Activated T-cell treated with anti-CD3 and anti-CD28 coated beads, Interleukin-2, amount 50 U/mL, for 72 hours (primary cell): ENCODE measurements around the gene SAPCD2. TPM values are rescaled to one million over a fixed set of nuclear protein-coding genes. Genes with fewer than 3 reads are reported as not detected.

Source experiments
- ATAC-seq, 2 donors: fragments of 150-1000 bp; cut with Tn5 transposase; replicated peaks in 1 of 2; 2 replicates each; pipeline ENCODE4 v1.10.0; 2021; ENCODE audit warnings: moderate library complexity in 2 of 2, mild to moderate bottlenecking in 1 of 2
- DNase-seq, 2 donors: peaks; one replicate each; pipeline ENCODE4 v3.0.0; 2021 to 2022; ENCODE audit warnings: mixed read lengths in 1 of 2
- H3K27ac Mint-ChIP-seq: one replicate; pipeline ENCODE4 v1.8.0; 2022; ENCODE audit warnings: mild to moderate bottlenecking, moderate library complexity, mixed read lengths
- H3K27me3 Mint-ChIP-seq: one replicate; pipeline ENCODE4 v1.8.0; 2022; ENCODE audit warnings: low read depth, mixed read lengths
- H3K36me3 Mint-ChIP-seq, 2 donors: one replicate each; pipeline ENCODE4 v1.8.0; 2022; ENCODE audit warnings: mixed read lengths in 2 of 2, mild to moderate bottlenecking in 1 of 2; ENCODE audit not compliant: insufficient read depth in 2 of 2
- H3K4me1 Mint-ChIP-seq: one replicate; pipeline ENCODE4 v1.8.0; 2022; ENCODE audit warnings: low read depth, mixed read lengths
- H3K4me3 Mint-ChIP-seq, 2 donors: one replicate each; pipeline ENCODE4 v1.8.0; 2022; ENCODE audit warnings: mild to moderate bottlenecking in 2 of 2, mixed read lengths in 2 of 2, moderate library complexity in 2 of 2
- H3K9me3 Mint-ChIP-seq, 2 donors: one replicate each; pipeline ENCODE4 v1.8.0; 2022; ENCODE audit warnings: mixed read lengths in 2 of 2
- total RNA-seq, 2 donors: library from RNA; stranded (reverse); gene quantifications; one replicate each; pipeline ENCODE4 v1.2.3, GENCODE V29; 2022

SAPCD2 gene
- total RNA-seq, 2 donors from 2014 or later: 6.6 to 8.4 TPM

GRCh38 chr9:137110911-137111787, 40.8 kb upstream of the SAPCD2 start:
- no peak for DNase-seq
- Mint-ChIP-seq H3K27me3 (no peaks in the 10 kb centered on the region), H3K4me1 (peaks cover 4% of the 10 kb centered on the region), H3K36me3 (peaks cover 0 to 4% of the 10 kb centered on the region in 2 donors), H3K4me3 (peak overlapping the region in 1 of 2 donors; percentile 47), H3K9me3 (no peaks in the 10 kb centered on the region), H3K27ac (no peak overlapping the region)
- no peak for ATAC-seq

GRCh38 chr9:137110147-137110910, 40.0 kb upstream of the SAPCD2 start:
- no peaks in the 10 kb centered on the region for H3K9me3 Mint-ChIP-seq
- DNase-seq (no peak), ATAC-seq (no peak)
- H3K4me1 Mint-ChIP-seq: peaks cover 4% of the 10 kb centered on the region
- H3K27ac Mint-ChIP-seq: no peak overlapping the region
- H3K4me3 Mint-ChIP-seq: peak overlapping the region in 1 of 2 donors; percentile 47
- H3K36me3 Mint-ChIP-seq: peaks cover 0 to 4% of the 10 kb centered on the region in 2 donors
- no peaks in the 10 kb centered on the region for H3K27me3 Mint-ChIP-seq

- DNase-seq: no peak
- no peak for ATAC-seq
- peaks cover 4% of the 10 kb centered on the region for H3K4me1 Mint-ChIP-seq
- H3K9me3 Mint-ChIP-seq: no peaks in the 10 kb centered on the region
- H3K36me3 Mint-ChIP-seq: peaks cover 1 to 5% of the 10 kb centered on the region in 2 donors
- H3K27me3 Mint-ChIP-seq: no peaks in the 10 kb centered on the region
- no peak overlapping the region for H3K4me3 Mint-ChIP-seq
- no peak overlapping the region for H3K27ac Mint-ChIP-seq
These were observed 39.1 kb upstream of the SAPCD2 start for GRCh38 chr9:137109250-137110146.

- no peaks in the 10 kb centered on the region for H3K27me3 Mint-ChIP-seq
- H3K36me3 Mint-ChIP-seq: peaks cover 6 to 13% of the 10 kb centered on the region in 2 donors
- ATAC-seq (no peak), DNase-seq (no peak)
- no peak overlapping the region for H3K4me3 Mint-ChIP-seq
- H3K4me1 Mint-ChIP-seq: peaks cover 4% of the 10 kb centered on the region
- H3K9me3 Mint-ChIP-seq: peaks cover 0 to 2% of the 10 kb centered on the region in 2 donors
- H3K27ac Mint-ChIP-seq: no peak overlapping the region
These were observed 38.4 kb upstream of the SAPCD2 start for GRCh38 chr9:137108608-137109249.

GRCh38 chr9:137107982-137108381, 37.6 kb upstream of the SAPCD2 start:
- no peak overlapping the region for H3K4me3 Mint-ChIP-seq
- DNase-seq (no peak), ATAC-seq (no peak)
- peaks cover 6 to 15% of the 10 kb centered on the region in 2 donors for H3K36me3 Mint-ChIP-seq
- H3K27ac Mint-ChIP-seq: no peak overlapping the region
- no peaks in the 10 kb centered on the region for H3K4me1 Mint-ChIP-seq
- H3K9me3 Mint-ChIP-seq: peaks cover 0 to 2% of the 10 kb centered on the region in 2 donors
- H3K27me3 Mint-ChIP-seq: no peaks in the 10 kb centered on the region

- peaks cover 6 to 13% of the 10 kb centered on the region in 2 donors for H3K36me3 Mint-ChIP-seq
- no peak for ATAC-seq
- no peaks in the 10 kb centered on the region for H3K4me1 Mint-ChIP-seq
- no peak overlapping the region for H3K27ac Mint-ChIP-seq
- peaks cover 0 to 2% of the 10 kb centered on the region in 2 donors for H3K9me3 Mint-ChIP-seq
- no peaks in the 10 kb centered on the region for H3K27me3 Mint-ChIP-seq
- no peak overlapping the region for H3K4me3 Mint-ChIP-seq
- DNase-seq: no peak
These were observed 37.1 kb upstream of the SAPCD2 start for GRCh38 chr9:137107312-137107921.

- H3K36me3 Mint-ChIP-seq: peaks cover 6 to 13% of the 10 kb centered on the region in 2 donors
- ATAC-seq: no peak
- no peak overlapping the region for H3K27ac Mint-ChIP-seq
These were observed 36.4 kb upstream of the SAPCD2 start for GRCh38 chr9:137106662-137107250.

GRCh38 chr9:137105814-137106661, 35.7 kb upstream of the SAPCD2 start:
- DNase-seq: no peak
- Mint-ChIP-seq H3K36me3 (peaks cover 6 to 13% of the 10 kb centered on the region in 2 donors), H3K4me3 (no peak overlapping the region), H3K27me3 (no peaks in the 10 kb centered on the region), H3K27ac (no peak overlapping the region), H3K4me1 (no peaks in the 10 kb centered on the region), H3K9me3 (peaks cover 0 to 2% of the 10 kb centered on the region in 2 donors)
- no peak for ATAC-seq

More at GRCh38 chr9:137106662-137107250, 36.4 kb upstream of the SAPCD2 start:
- no peak for DNase-seq
- H3K27me3 Mint-ChIP-seq: no peaks in the 10 kb centered on the region
- H3K4me3 Mint-ChIP-seq: no peak overlapping the region
- H3K4me1 Mint-ChIP-seq: no peaks in the 10 kb centered on the region
- peaks cover 0 to 2% of the 10 kb centered on the region in 2 donors for H3K9me3 Mint-ChIP-seq

- Mint-ChIP-seq H3K27ac (no peak overlapping the region), H3K9me3 (peaks cover 0 to 2% of the 10 kb centered on the region in 2 donors), H3K4me1 (no peaks in the 10 kb centered on the region), H3K36me3 (peaks cover 6 to 17% of the 10 kb centered on the region in 2 donors), H3K27me3 (no peaks in the 10 kb centered on the region), H3K4me3 (no peak overlapping the region)
- ATAC-seq: no peak
- no peak for DNase-seq
These were observed 33.0 kb upstream of the SAPCD2 start for GRCh38 chr9:137103206-137103999.

GRCh38 chr9:137099231-137099630, 28.9 kb upstream of the SAPCD2 start:
- peaks cover 0 to 2% of the 10 kb centered on the region in 2 donors for H3K9me3 Mint-ChIP-seq
- H3K27me3 Mint-ChIP-seq: no peaks in the 10 kb centered on the region
- ATAC-seq: no peak
- peaks cover 21% of the 10 kb centered on the region for H3K4me1 Mint-ChIP-seq
- H3K36me3 Mint-ChIP-seq: peaks cover 3 to 25% of the 10 kb centered on the region in 2 donors
- H3K4me3 Mint-ChIP-seq: no peak overlapping the region
- no peak overlapping the region for H3K27ac Mint-ChIP-seq
- no peak for DNase-seq
